Erythroblast (primary cell): ENCODE measurements around the gene GPR4.

Experiments
- GATA1 ChIP-seq: IDR thresholded peaks from 2 replicates; pipeline ENCODE4 v1.6.1; 2011; ENCODE audit warnings: low read depth, mild to moderate bottlenecking, control low read depth, low read length, moderate library complexity
- POLR2A ChIP-seq: IDR thresholded peaks from 2 replicates; pipeline ENCODE4 v1.6.1; 2011; ENCODE audit warnings: mild to moderate bottlenecking, low read length

DNA sequence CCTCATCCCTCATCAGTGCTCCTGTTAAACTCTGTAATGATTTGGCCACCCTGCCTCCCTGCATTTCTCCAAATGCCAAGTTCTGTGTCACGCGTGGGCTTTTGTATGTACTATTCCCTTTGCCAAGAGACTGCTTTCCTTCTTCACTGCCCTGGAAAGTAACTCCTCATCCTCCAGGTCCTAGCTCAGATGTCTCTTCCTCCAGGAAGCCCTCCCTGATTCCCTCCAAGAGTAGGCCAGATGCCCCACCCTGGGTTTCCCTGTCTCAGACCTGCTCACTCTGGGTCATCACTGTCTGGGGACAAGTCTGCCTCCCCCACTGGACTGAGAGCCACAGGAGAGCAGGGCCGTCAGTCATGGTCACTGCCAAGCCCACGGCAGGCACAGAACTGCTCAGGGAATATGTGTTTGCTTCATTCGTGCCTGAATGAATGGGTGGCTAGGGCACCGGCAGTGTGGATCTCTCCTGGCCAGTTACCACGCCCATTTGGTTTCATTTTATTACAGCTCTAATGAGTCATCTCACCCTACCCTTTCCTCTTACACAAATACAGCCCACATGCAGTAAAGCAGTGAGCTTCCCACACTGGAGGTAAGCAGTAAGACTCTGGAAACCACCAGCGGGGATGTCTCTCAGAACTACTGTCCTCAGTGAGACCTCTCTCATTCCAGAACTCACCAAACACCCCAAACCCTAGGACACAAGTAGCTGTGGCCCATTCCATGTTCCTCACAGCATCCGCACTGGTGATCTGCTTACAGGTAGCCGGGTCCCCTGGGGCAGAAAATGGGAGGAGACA, 12.1 kb upstream of the GPR4 start:
- TF ChIP-seq POLR2A: no peak
- no peak for TF ChIP-seq GATA1
